ENCODE data around the gene TMTC2. TPM values are rescaled to one million over a fixed set of nuclear protein-coding genes. Genes with fewer than 3 reads are reported as not detected.

TMTC2 gene
- total RNA-seq, 2 experiments from 2014 or later, result 1.8 to 2.1 TPM

DNA sequence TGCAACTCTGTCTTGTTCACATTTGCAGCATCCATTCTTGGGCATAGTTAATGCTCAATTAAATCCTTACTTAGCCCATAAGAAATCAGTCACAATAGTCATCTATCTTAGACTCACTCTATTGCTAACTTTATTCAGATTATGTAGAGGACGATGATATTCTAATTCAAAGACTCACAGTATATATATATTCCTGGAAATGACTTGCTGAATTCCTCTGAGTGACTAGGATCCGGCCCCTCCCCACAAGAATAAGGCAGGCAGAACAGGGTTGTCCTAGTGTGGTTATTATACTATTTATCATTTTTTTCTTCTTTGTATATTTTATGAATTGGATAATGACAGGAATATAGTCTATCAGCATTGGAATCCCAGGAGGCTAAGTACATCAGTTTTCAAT lies 275.1 kb downstream of the TMTC2 start:
- CTCF ChIA-PET, result no interaction called here
- no peaks in the 10 kb centered on the region for H3K27me3 ChIP-seq (ENCODE audit: control insufficient read depth in 1 of 2, insufficient read depth in 2 of 2, low read length in 2 of 2)
- no peak overlapping the region for H3K27ac ChIP-seq (ENCODE audit: low read depth in 1 of 2, low read length in 2 of 2)
- no peaks in the 10 kb centered on the region for H3K4me1 ChIP-seq (ENCODE audit: insufficient read depth, low read length)
- no peaks in the 10 kb centered on the region for H3K9me3 ChIP-seq (ENCODE audit: control insufficient read depth in 1 of 2, insufficient read depth in 1 of 2, low read length in 2 of 2)
- DNase-seq, result no peak
- TF ChIP-seq, protein P1, sequence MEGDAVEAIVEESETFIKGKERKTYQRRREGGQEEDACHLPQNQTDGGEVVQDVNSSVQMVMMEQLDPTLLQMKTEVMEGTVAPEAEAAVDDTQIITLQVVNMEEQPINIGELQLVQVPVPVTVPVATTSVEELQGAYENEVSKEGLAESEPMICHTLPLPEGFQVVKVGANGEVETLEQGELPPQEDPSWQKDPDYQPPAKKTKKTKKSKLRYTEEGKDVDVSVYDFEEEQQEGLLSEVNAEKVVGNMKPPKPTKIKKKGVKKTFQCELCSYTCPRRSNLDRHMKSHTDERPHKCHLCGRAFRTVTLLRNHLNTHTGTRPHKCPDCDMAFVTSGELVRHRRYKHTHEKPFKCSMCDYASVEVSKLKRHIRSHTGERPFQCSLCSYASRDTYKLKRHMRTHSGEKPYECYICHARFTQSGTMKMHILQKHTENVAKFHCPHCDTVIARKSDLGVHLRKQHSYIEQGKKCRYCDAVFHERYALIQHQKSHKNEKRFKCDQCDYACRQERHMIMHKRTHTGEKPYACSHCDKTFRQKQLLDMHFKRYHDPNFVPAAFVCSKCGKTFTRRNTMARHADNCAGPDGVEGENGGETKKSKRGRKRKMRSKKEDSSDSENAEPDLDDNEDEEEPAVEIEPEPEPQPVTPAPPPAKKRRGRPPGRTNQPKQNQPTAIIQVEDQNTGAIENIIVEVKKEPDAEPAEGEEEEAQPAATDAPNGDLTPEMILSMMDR (IDR thresholded peaks at IDR 0.05), result no peak
- no peaks in the 10 kb centered on the region for H3K9me3 Mint-ChIP-seq
- H3K4me3 ChIP-seq (ENCODE audit: low read length), result no peak overlapping the region
- H3K4me3 Mint-ChIP-seq, result no peak overlapping the region
- no peak overlapping the region for H3K27ac Mint-ChIP-seq
- no peaks in the 10 kb centered on the region for H3K36me3 ChIP-seq (ENCODE audit: insufficient read depth, low read length)
- ATAC-seq (ENCODE audit: poor library complexity), result no peak
- intact Hi-C loops (cut with DNase I, micrococcal nuclease), result no loop called here
- H3K4me1 Mint-ChIP-seq (ENCODE audit: low read depth), result no peaks in the 10 kb centered on the region
- POLR2A ChIA-PET, result no interaction called here
- H3K36me3 Mint-ChIP-seq (ENCODE audit: low read depth), result no peaks in the 10 kb centered on the region
- H3K27me3 Mint-ChIP-seq, result no peaks in the 10 kb centered on the region

DNA sequence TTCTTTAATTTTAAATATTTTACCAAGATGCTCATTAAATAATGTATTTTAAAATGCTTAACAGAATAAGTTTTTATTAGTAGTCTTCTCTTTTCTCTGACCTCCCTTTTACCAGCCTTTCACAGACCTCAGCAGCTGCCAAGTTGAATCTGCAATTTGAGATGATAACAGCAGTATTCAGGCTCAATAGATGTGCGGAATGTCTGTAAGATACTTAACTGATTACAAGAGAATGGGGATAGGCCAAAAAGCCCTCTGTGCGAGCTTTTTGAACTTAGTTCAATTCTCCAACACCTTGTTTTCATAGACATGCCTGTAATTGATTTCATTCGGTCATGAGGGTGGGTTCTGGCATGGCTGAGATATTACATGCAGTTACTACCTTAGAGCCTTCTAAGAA lies 277.2 kb downstream of the TMTC2 start:
- POLR2A ChIA-PET, result no interaction called here
- no peak overlapping the region for H3K4me3 Mint-ChIP-seq
- no peak overlapping the region for H3K27ac ChIP-seq (ENCODE audit: low read depth in 1 of 2, low read length in 2 of 2)
- DNase-seq, result no peak
- no peak overlapping the region for H3K4me3 ChIP-seq (ENCODE audit: low read length)
- no peaks in the 10 kb centered on the region for H3K27me3 ChIP-seq (ENCODE audit: control insufficient read depth in 1 of 2, insufficient read depth in 2 of 2, low read length in 2 of 2)
- no peak overlapping the region for H3K27ac Mint-ChIP-seq
- H3K9me3 Mint-ChIP-seq, result no peaks in the 10 kb centered on the region
- no peaks in the 10 kb centered on the region for H3K4me1 Mint-ChIP-seq (ENCODE audit: low read depth)
- no peaks in the 10 kb centered on the region for H3K36me3 Mint-ChIP-seq (ENCODE audit: low read depth)
- no peaks in the 10 kb centered on the region for H3K27me3 Mint-ChIP-seq
- TF ChIP-seq, protein P1 (IDR thresholded peaks at IDR 0.05), result no peak
- H3K9me3 ChIP-seq (ENCODE audit: control insufficient read depth in 1 of 2, insufficient read depth in 1 of 2, low read length in 2 of 2), result no peaks in the 10 kb centered on the region
- H3K36me3 ChIP-seq (ENCODE audit: insufficient read depth, low read length), result no peaks in the 10 kb centered on the region
- intact Hi-C loops (cut with DNase I, micrococcal nuclease), result no loop called here
- no peak for ATAC-seq (ENCODE audit: poor library complexity)
- CTCF ChIA-PET, result no interaction called here
- H3K4me1 ChIP-seq (ENCODE audit: insufficient read depth, low read length), result no peaks in the 10 kb centered on the region

DNA sequence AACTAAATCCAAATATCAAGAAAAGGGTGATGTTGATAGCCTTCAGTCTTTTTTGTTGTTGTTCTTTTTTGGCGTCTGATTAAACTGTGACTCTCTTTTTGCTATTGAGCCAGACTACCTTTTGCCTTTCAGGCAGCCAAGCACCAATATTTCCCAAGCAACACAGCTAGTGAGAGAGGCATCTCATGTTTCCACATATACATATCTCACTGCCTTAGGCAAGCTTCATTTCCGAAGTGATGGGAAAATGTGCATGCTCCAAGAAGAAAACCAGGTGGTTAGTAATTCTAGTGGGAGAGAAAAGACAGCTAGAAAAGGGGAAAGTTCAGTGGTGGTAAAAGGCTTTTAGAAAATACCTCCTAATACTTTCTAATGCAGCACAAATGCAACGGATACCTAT lies 277.7 kb downstream of the TMTC2 start:
- Mint-ChIP-seq H3K4me3 (no peak overlapping the region), H3K27me3 (no peaks in the 10 kb centered on the region), H3K4me1 (ENCODE audit: low read depth) (no peaks in the 10 kb centered on the region), H3K9me3 (no peaks in the 10 kb centered on the region), H3K36me3 (ENCODE audit: low read depth) (no peaks in the 10 kb centered on the region), H3K27ac (no peak overlapping the region)
- Histone ChIP-seq H3K4me1 (ENCODE audit: insufficient read depth, low read length) (no peaks in the 10 kb centered on the region), H3K27me3 (ENCODE audit: control insufficient read depth in 1 of 2, insufficient read depth in 2 of 2, low read length in 2 of 2) (no peaks in the 10 kb centered on the region), H3K36me3 (ENCODE audit: insufficient read depth, low read length) (no peaks in the 10 kb centered on the region), H3K27ac (ENCODE audit: low read depth in 1 of 2, low read length in 2 of 2) (no peak overlapping the region), H3K4me3 (ENCODE audit: low read length) (no peak overlapping the region), H3K9me3 (ENCODE audit: control insufficient read depth in 1 of 2, insufficient read depth in 1 of 2, low read length in 2 of 2) (no peaks in the 10 kb centered on the region)
- CTCF ChIA-PET, result no interaction called here
- intact Hi-C loops (cut with DNase I, micrococcal nuclease), result no loop called here
- DNase-seq (no peak), ATAC-seq (ENCODE audit: poor library complexity) (no peak)
- TF ChIP-seq, protein P1 (IDR thresholded peaks at IDR 0.05), result no peak
- POLR2A ChIA-PET, result no interaction called here

Measured in CD4-positive, alpha-beta T cell (primary cell).